NCI-H2171 treated with DMSO at 0.1 percent for 48 hours (cell line): ENCODE results near the gene DNAAF5.
A peak's percentile ranks its signal among the peaks of the same experiment; 100 is the strongest.
"Not testable (repeated sequence)": the region's sequence is repeated elsewhere in the genome, so short reads cannot be mapped to it uniquely, and the experiment has no call there.

ENCODE experiments used
- DNase-seq: peaks from one replicate; lab custom pipeline; 2025; lab: John Stamatoyannopoulos, UW

Gene DNAAF5

GRCh38 chr7:782718-783449, 56.4 kb downstream of the DNAAF5 start:
- DNase-seq = no peak

GRCh38 chr7:783556-784490, 57.3 kb downstream of the DNAAF5 start:
- no peak for DNase-seq

GRCh38 chr7:784971-785370, 58.5 kb downstream of the DNAAF5 start:
- no peak for DNase-seq

- DNase-seq = no peak
These were observed 58.9 kb downstream of the DNAAF5 start for GRCh38 chr7:785416-785815.

GRCh38 chr7:786472-787255, 60.2 kb downstream of the DNAAF5 start:
- DNase-seq = peak; percentile 51

GRCh38 chr7:787332-788240, 61.1 kb downstream of the DNAAF5 start:
- no peak for DNase-seq

GRCh38 chr7:791519-791918, 65.0 kb downstream of the DNAAF5 start:
- no peak for DNase-seq

- no peak for DNase-seq
These were observed 67.7 kb downstream of the DNAAF5 start for GRCh38 chr7:794207-794606.

GRCh38 chr7:794671-795329, 68.3 kb downstream of the DNAAF5 start:
- DNase-seq = no peak

GRCh38 chr7:796434-797169, 70.1 kb downstream of the DNAAF5 start:
- DNase-seq = not testable (repeated sequence)

- DNase-seq = no peak
These were observed 72.5 kb downstream of the DNAAF5 start for GRCh38 chr7:798921-799470.

GRCh38 chr7:800692-801091, 74.2 kb downstream of the DNAAF5 start:
- DNase-seq = no peak

GRCh38 chr7:801351-801750, 74.9 kb downstream of the DNAAF5 start:
- not testable (repeated sequence) for DNase-seq

- peak; percentile 62 for DNase-seq
These were observed 75.5 kb downstream of the DNAAF5 start for GRCh38 chr7:801940-802381.

- no peak for DNase-seq
These were observed 76.2 kb downstream of the DNAAF5 start for GRCh38 chr7:802500-803242.

- no peak for DNase-seq
These were observed 76.7 kb downstream of the DNAAF5 start for GRCh38 chr7:803243-803635.

GRCh38 chr7:803796-804195, 77.3 kb downstream of the DNAAF5 start:
- DNase-seq = not testable (repeated sequence)

- DNase-seq = no peak
These were observed 78.8 kb downstream of the DNAAF5 start for GRCh38 chr7:805261-805660.
